Keratinocyte (primary cell): Measurements from ENCODE around the gene CD2AP. TPM values are rescaled to one million over a fixed set of nuclear protein-coding genes. Genes with fewer than 3 reads are reported as not detected.
"Not testable (repeated sequence)": the region's sequence is repeated elsewhere in the genome, so short reads cannot be mapped to it uniquely, and the experiment has no call there.

Experiments used
- DNase-seq: peaks from one replicate; pipeline ENCODE4 v3.0.0-alpha.2; 2011; ENCODE audit warnings: low read depth, missing footprints, low spot score
- FAIRE-seq: peaks from 2 replicates; lab custom pipeline; 2011; peaks lifted over from hg19 to GRCh38; lab: Jason Lieb, UNC
- H2AFZ ChIP-seq: 2 replicates; pipeline ENCODE4 v1.6.0; 2012; ENCODE audit warnings: low read length, control low read depth, inconsistent platforms; ENCODE audit not compliant: control insufficient read depth
- H3K27ac ChIP-seq: 2 replicates; pipeline ENCODE4 v1.5.1; 2011; ENCODE audit warnings: low read length; ENCODE audit not compliant: control insufficient read depth, insufficient read depth
- H3K27me3 ChIP-seq: 3 replicates; pipeline ENCODE4 v1.6.0; 2011; ENCODE audit warnings: low read length; ENCODE audit not compliant: control insufficient read depth, insufficient read depth; ENCODE audit errors: extremely low read depth
- H3K36me3 ChIP-seq, 2 experiments: 2 replicates in 1 of 2; 3 replicates in 1 of 2; pipeline ENCODE4 v1.5.1; 2011; ENCODE audit warnings: low read length in 2 of 2, mild to moderate bottlenecking in 1 of 2; ENCODE audit not compliant: control insufficient read depth in 2 of 2, insufficient read depth in 2 of 2; ENCODE audit errors: extremely low read depth in 1 of 2
- H3K4me1 ChIP-seq: 3 replicates; pipeline ENCODE4 v1.5.1; 2011; ENCODE audit warnings: low read length; ENCODE audit not compliant: control insufficient read depth, insufficient read depth; ENCODE audit errors: extremely low read depth
- H3K4me2 ChIP-seq: 3 replicates; pipeline ENCODE4 v1.6.0; 2011; ENCODE audit warnings: low read depth, low read length; ENCODE audit not compliant: control insufficient read depth, insufficient read depth; ENCODE audit errors: extremely low read depth
- H3K4me3 ChIP-seq, 3 experiments: fragments of 200-600 bp in 1 of 3; sonication (generic) in 1 of 3; 2 replicates in 2 of 3; 3 replicates in 1 of 3; pipeline ENCODE4 v1.5.1; 2011 to 2016; ENCODE audit warnings: low read length in 3 of 3, mild to moderate bottlenecking in 3 of 3, control low read depth in 2 of 3, inconsistent platforms in 1 of 3, low read depth in 1 of 3, mixed read lengths in 1 of 3, mixed run types in 1 of 3, moderate library complexity in 1 of 3; ENCODE audit not compliant: control insufficient read depth in 2 of 3, insufficient read depth in 2 of 3; ENCODE audit errors: extremely low read depth in 1 of 3
- H3K79me2 ChIP-seq: 2 replicates; pipeline ENCODE4 v1.6.0; 2012; ENCODE audit warnings: low read length; ENCODE audit not compliant: control insufficient read depth, insufficient read depth
- H3K9ac ChIP-seq: 3 replicates; pipeline ENCODE4 v1.6.0; 2011; ENCODE audit warnings: low read length; ENCODE audit not compliant: control insufficient read depth, insufficient read depth; ENCODE audit errors: extremely low read depth
- H3K9me1 ChIP-seq: 3 replicates; pipeline ENCODE4 v1.6.0; 2011; ENCODE audit warnings: low read length; ENCODE audit not compliant: control insufficient read depth, insufficient read depth; ENCODE audit errors: extremely low read depth
- H3K9me3 ChIP-seq: 2 replicates; pipeline ENCODE4 v1.5.1; 2012; ENCODE audit warnings: low read depth, low read length; ENCODE audit not compliant: control insufficient read depth
- H4K20me1 ChIP-seq: 3 replicates; pipeline ENCODE4 v1.6.0; 2011; ENCODE audit warnings: low read length; ENCODE audit not compliant: control insufficient read depth, insufficient read depth; ENCODE audit errors: extremely low read depth
- EZH2 ChIP-seq: IDR thresholded peaks from one replicate; pipeline ENCODE4 v1.6.1; 2012; ENCODE audit warnings: inconsistent platforms, mild to moderate bottlenecking, low read length, moderate library complexity
- dilution Hi-C: fragments of 300-500 bp; cut with MboI; formaldehyde crosslinking; loops from one replicate; pipeline ENCODE4 v1.7.0; 2020; ENCODE audit warnings: low sequenced_read_pairs; ENCODE audit not compliant: extremely low pct_ligation_motif_present
- polyA plus RNA-seq, 5 experiments: library from polyadenylated mRNA; depleted of rRNA in 3 of 5; stranded (reverse) in 3 of 5; stranded (forward) in 1 of 5; unstranded in 1 of 5; fragments of >200 nt; gene quantifications; 1 replicate in 1 of 5; 2 replicates in 3 of 5; 3 replicates in 1 of 5; pipeline versions ENCODE4 v1.2.1 to v1.2.3, GENCODE V29; 2011 to 2012; ENCODE audit warnings: missing spikeins in 2 of 5, low read depth in 1 of 5, low replicate concordance in 1 of 5
- TF ChIP-seq, protein P1 (sequence below), 3 experiments: IDR thresholded peaks in 1 of 3; conservative IDR thresholded peaks in 1 of 3; optimal IDR thresholded peaks in 1 of 3; 2 replicates in 2 of 3; 3 replicates in 1 of 3; pipeline versions ENCODE3 to v1.5.1; 2011; ENCODE audit warnings: low read length in 3 of 3, mild to moderate bottlenecking in 3 of 3, moderate library complexity in 2 of 3, control low read depth in 1 of 3, inconsistent platforms in 1 of 3; ENCODE audit not compliant: insufficient read depth in 2 of 3; ENCODE audit errors: extremely low read depth in 1 of 3

The CD2AP gene
- polyA plus RNA-seq, 1 donor (not counting 4 experiments of a cell fraction or from before 2014, with no cell fraction given), result 23.9 TPM

DNA sequence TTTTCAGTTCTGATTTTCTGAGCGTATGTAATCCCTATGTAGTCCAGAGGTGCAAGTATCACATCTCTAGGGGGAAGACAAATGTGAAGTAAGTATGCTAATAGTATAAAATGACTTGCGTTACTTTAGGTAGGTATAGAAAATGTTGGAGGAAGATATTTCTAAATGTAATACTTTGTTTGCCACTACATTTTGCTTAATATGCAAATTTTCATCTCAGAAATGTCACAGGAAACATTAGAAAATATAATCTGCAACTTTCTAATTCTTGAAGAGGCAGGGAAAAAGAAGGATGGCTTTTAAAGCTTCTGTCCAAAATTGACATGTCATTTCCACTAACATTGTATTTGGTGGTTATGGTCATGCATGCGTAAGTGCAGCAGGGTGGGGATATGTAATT lies 85.6 kb downstream of the CD2AP start:
- no peaks in the 10 kb centered on the region for H4K20me1 ChIP-seq
- FAIRE-seq, result no peak

DNA sequence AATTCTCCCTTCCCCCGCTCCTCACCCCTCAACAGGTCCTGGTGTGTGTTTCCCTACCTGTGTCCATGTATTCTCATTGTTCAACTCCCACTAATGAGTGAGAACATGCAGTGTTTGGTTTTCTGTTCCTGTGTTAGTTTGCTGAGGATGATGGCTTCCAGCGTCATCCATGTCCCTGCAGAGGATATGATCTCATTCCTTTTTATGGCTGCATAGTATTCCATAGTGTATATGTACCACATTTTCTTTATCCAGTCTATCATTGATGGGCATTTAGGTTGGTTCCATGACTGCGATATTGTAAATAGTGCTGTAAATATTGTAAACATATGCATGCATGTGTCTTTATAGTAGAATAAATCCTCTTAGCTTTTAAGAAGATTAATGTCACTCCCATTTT lies 89.0 kb downstream of the CD2AP start:
- H3K4me2 ChIP-seq, H2AFZ ChIP-seq, H3K36me3 ChIP-seq, H3K27me3 ChIP-seq, H3K9me3 ChIP-seq, H3K9me1 ChIP-seq, FAIRE-seq, DNase-seq, H3K4me1 ChIP-seq, H4K20me1 ChIP-seq, dilution Hi-C loops, H3K9ac ChIP-seq, H3K4me3 ChIP-seq, H3K27ac ChIP-seq: not testable (repeated sequence)
- H3K79me2 ChIP-seq, result peaks cover 31% of the 10 kb centered on the region

More for the DNA sequence above, 85.6 kb downstream of the CD2AP start:
- Histone ChIP-seq H3K27ac (no peak overlapping the region), H3K4me3 (no peak overlapping the region), H3K9ac (no peak overlapping the region), H3K4me2 (no peak overlapping the region), H3K27me3 (no peaks in the 10 kb centered on the region), H3K9me1 (no peaks in the 10 kb centered on the region), H3K4me1 (no peaks in the 10 kb centered on the region), H3K9me3 (no peaks in the 10 kb centered on the region), H3K36me3 (peaks cover 0 to 3% of the 10 kb centered on the region in 2 experiments), H3K79me2 (peaks cover 35% of the 10 kb centered on the region), H2AFZ (no peak overlapping the region)
- DNase-seq, result no peak
- TF ChIP-seq EZH2, result no peak
- TF ChIP-seq, protein P1, sequence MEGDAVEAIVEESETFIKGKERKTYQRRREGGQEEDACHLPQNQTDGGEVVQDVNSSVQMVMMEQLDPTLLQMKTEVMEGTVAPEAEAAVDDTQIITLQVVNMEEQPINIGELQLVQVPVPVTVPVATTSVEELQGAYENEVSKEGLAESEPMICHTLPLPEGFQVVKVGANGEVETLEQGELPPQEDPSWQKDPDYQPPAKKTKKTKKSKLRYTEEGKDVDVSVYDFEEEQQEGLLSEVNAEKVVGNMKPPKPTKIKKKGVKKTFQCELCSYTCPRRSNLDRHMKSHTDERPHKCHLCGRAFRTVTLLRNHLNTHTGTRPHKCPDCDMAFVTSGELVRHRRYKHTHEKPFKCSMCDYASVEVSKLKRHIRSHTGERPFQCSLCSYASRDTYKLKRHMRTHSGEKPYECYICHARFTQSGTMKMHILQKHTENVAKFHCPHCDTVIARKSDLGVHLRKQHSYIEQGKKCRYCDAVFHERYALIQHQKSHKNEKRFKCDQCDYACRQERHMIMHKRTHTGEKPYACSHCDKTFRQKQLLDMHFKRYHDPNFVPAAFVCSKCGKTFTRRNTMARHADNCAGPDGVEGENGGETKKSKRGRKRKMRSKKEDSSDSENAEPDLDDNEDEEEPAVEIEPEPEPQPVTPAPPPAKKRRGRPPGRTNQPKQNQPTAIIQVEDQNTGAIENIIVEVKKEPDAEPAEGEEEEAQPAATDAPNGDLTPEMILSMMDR (optimal IDR thresholded peaks at IDR 0.05 in 1 of 3, IDR thresholded peaks at IDR 0.05 in 1 of 3, conservative IDR thresholded peaks at IDR 0.05 in 1 of 3; ENCODE audit: extremely low read depth in 1 of 3, insufficient read depth in 2 of 3, low read length in 3 of 3), result no peak
- dilution Hi-C loops, result no loop called here

DNA sequence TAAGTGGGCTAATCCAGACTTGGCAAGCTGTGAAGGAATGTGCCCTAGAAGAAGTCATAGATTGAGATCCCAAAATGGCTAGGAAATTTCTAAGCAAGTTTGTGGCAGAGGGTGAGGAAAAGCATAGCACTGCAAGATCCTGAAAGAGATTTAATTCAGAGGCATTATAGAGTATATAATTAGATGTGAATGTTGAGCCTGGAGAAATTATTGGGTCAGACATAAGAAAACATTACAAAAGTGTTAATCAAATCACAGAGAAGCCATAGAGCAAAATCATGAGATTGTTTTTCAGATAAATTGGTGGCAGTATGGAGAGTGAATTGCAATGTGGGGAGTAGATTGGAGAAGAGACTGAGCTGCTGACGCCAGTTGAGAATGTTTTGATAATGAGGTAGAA lies 90.0 kb downstream of the CD2AP start:
- no peak for FAIRE-seq
- Histone ChIP-seq H3K4me3 (no peak overlapping the region), H3K79me2 (peaks cover 27% of the 10 kb centered on the region)

More for the DNA sequence above, 90.0 kb downstream of the CD2AP start:
- Histone ChIP-seq H3K27ac (no peak overlapping the region), H3K9me3 (no peaks in the 10 kb centered on the region), H3K9ac (no peak overlapping the region), H3K9me1 (no peaks in the 10 kb centered on the region), H3K4me1 (no peaks in the 10 kb centered on the region), H4K20me1 (no peaks in the 10 kb centered on the region), H2AFZ (no peak overlapping the region), H3K36me3 (peaks cover 2 to 3% of the 10 kb centered on the region in 2 experiments), H3K27me3 (no peaks in the 10 kb centered on the region), H3K4me2 (no peak overlapping the region)
- DNase-seq, result no peak
- TF ChIP-seq, protein P1 (optimal IDR thresholded peaks at IDR 0.05 in 1 of 3, IDR thresholded peaks at IDR 0.05 in 1 of 3, conservative IDR thresholded peaks at IDR 0.05 in 1 of 3; ENCODE audit: extremely low read depth in 1 of 3, insufficient read depth in 2 of 3, low read length in 3 of 3), result no peak
- TF ChIP-seq EZH2, result no peak
- dilution Hi-C loops, result no loop called here
